OCI-LY7 (cell line): ENCODE results near the gene MRTFB. TPM values are rescaled to one million over a fixed set of nuclear protein-coding genes. Genes with fewer than 3 reads are reported as not detected.

ENCODE experiments used
- BruUV-seq: library from RNA; stranded (reverse); fragments of 400-500 nt; replicated peaks from 2 replicates; lab custom pipeline; 2021; lab: Mats Ljungman, UMichigan
- CTCF ChIA-PET: fragments of 300-600 bp; sonication (Branson Sonifier 250); formaldehyde crosslinking; loops from one replicate; lab custom pipeline; 2022; ENCODE audit warnings: antibody characterized with exemption; ENCODE audit not compliant: unreplicated experiment; lab: Charles Lee
- POLR2A ChIA-PET: fragments of 300-600 bp; sonication (Branson Sonifier 250); formaldehyde crosslinking; loops from one replicate; lab custom pipeline; 2022; ENCODE audit warnings: antibody characterized with exemption; lab: Charles Lee
- DNase-seq: peaks from one replicate; pipeline ENCODE4 v3.0.0-alpha.2; 2015; ENCODE audit warnings: low spot score
- H2AFZ ChIP-seq: fragments of 200-600 bp; sonication (generic), shearing (Covaris generic); 2 replicates; pipeline ENCODE4 v1.6.1; 2014; ENCODE audit warnings: mild to moderate bottlenecking, antibody characterized with exemption, low read length, moderate library complexity
- H3K27ac ChIP-seq: fragments of 200-600 bp; sonication (generic); 2 replicates; pipeline ENCODE4 v1.5.1; 2014; ENCODE audit warnings: mixed run types, low read depth, mild to moderate bottlenecking, moderate library complexity, low read length, inconsistent platforms; ENCODE audit not compliant: poor library complexity, severe bottlenecking
- H3K36me3 ChIP-seq: fragments of 200-600 bp; sonication (generic); 2 replicates; pipeline ENCODE4 v1.6.1; 2014; ENCODE audit warnings: mild to moderate bottlenecking, antibody characterized with exemption, low read length, moderate library complexity, mixed read lengths; ENCODE audit not compliant: insufficient read depth
- H3K4me1 ChIP-seq: fragments of 200-600 bp; sonication (generic); 2 replicates; pipeline ENCODE4 v1.5.1; 2014; ENCODE audit warnings: mild to moderate bottlenecking, low read length; ENCODE audit not compliant: insufficient read depth, poor library complexity, severe bottlenecking
- H3K4me2 ChIP-seq: fragments of 200-600 bp; sonication (generic); 2 replicates; pipeline ENCODE4 v1.6.1; 2014; ENCODE audit warnings: mild to moderate bottlenecking, low read length
- H3K4me3 ChIP-seq: fragments of 200-600 bp; sonication (generic); 2 replicates; pipeline ENCODE4 v1.5.1; 2014; ENCODE audit warnings: mild to moderate bottlenecking, low read depth, low read length; ENCODE audit not compliant: poor library complexity, severe bottlenecking
- H3K79me2 ChIP-seq: fragments of 200-600 bp; sonication (generic); 2 replicates; pipeline ENCODE4 v1.6.1; 2016; ENCODE audit warnings: low read depth, mild to moderate bottlenecking, low read length, moderate library complexity, mixed read lengths; ENCODE audit not compliant: insufficient read depth
- H3K9me2 ChIP-seq: fragments of 200-600 bp; sonication (generic); 2 replicates; pipeline ENCODE4 v1.6.1; 2016; ENCODE audit warnings: mild to moderate bottlenecking, low read length, mixed read lengths; ENCODE audit not compliant: insufficient read depth
- H3K9me3 ChIP-seq: fragments of 200-600 bp; sonication (generic); 2 replicates; pipeline ENCODE4 v1.6.1; 2014; ENCODE audit warnings: mild to moderate bottlenecking, mixed run types, low read length, mixed read lengths
- H4K20me1 ChIP-seq: fragments of 200-600 bp; sonication (generic); 2 replicates; pipeline ENCODE4 v1.6.1; 2014; ENCODE audit warnings: mild to moderate bottlenecking, antibody characterized with exemption, low read length, moderate library complexity, mixed read lengths; ENCODE audit not compliant: insufficient read depth
- EZH2phosphoT487 ChIP-seq: fragments of 200-600 bp; sonication (generic); IDR thresholded peaks from 2 replicates; pipeline ENCODE4 v1.6.1; 2018; ENCODE audit warnings: low read depth, borderline replicate concordance, mild to moderate bottlenecking, mixed run types, antibody characterized with exemption, low read length, moderate library complexity, mixed read lengths
- intact Hi-C: fragments of 100-400 bp; cut with micrococcal nuclease; formaldehyde crosslinking; loops from one replicate; pipeline ENCODE4 v1.10.0; 2022; ENCODE audit not compliant: unreplicated experiment
- total RNA-seq, 2 experiments: library from RNA; depleted of rRNA in 1 of 2; stranded (reverse); fragments of >200 nt in 1 of 2; shearing (Covaris generic) in 1 of 2; gene quantifications; 2 replicates each; pipeline ENCODE4 v1.2.3, GENCODE V29; 2014 to 2022
- TF ChIP-seq, protein P1 (sequence below): fragments of 200-600 bp; sonication (generic); conservative IDR thresholded peaks from 2 replicates; pipeline ENCODE4 v1.5.1; 2014; ENCODE audit warnings: mild to moderate bottlenecking, antibody characterized with exemption, low read length, moderate library complexity, mixed read lengths

MRTFB gene
- total RNA-seq, 2 experiments from 2014 or later: 8.5 to 21.4 TPM

- no peak overlapping the region for H3K4me3 ChIP-seq
- no TSS peak for BruUV-seq
- POLR2A ChIA-PET: no interaction called here
Observed at GRCh38 chr16:14129502-14129901, 58.4 kb downstream of the MRTFB start.

DNA sequence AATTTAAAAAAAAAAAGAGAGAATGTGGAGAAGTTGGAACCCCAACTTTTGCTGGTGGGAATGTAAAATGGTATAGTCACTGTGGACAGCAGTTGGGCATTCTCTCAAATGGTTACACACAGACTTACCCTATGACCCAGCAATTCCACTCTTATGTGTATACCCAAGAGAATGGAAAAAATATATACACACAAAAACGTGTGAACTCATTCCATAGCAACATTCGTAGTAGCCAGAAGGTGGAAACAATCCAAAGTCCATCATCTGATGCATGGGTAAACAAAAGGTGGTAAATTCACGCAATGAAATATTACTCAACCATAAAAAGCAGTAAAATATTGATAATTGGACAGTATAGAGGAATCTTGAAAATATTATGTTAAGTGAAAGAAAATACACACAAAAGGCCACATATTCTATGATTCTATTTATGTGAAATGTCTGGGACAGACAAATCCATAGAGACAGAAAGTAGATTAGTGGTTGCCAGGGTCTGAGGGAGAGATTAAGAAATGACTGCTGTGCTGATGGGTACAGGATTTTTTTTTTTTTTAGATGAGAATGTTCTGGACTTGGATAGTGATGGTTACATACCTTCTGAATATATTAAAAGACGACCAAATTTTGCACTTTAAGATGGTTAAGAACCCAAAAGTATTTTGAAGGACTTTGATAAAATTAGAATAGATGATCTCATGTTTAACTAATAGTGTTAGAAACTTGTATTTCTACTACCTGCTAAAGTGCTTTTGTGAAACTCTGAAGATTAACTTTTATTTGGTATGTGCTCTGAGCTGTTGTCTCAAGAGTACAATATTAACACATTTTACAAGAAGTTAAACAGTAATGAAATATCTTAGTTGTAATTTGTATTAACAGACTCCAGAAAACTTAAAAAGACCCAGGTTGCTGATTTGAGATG, 60.9 kb downstream of the MRTFB start:
- no peaks in the 10 kb centered on the region for H3K9me2 ChIP-seq
- CTCF ChIA-PET: no interaction called here
- H3K79me2 ChIP-seq: no peaks in the 10 kb centered on the region
- intact Hi-C loops: no loop called here
- H3K9me3 ChIP-seq: no peaks in the 10 kb centered on the region
- H2AFZ ChIP-seq: no peak overlapping the region
- no TSS peak for BruUV-seq
- no peaks in the 10 kb centered on the region for H4K20me1 ChIP-seq
- TF ChIP-seq, protein P1, sequence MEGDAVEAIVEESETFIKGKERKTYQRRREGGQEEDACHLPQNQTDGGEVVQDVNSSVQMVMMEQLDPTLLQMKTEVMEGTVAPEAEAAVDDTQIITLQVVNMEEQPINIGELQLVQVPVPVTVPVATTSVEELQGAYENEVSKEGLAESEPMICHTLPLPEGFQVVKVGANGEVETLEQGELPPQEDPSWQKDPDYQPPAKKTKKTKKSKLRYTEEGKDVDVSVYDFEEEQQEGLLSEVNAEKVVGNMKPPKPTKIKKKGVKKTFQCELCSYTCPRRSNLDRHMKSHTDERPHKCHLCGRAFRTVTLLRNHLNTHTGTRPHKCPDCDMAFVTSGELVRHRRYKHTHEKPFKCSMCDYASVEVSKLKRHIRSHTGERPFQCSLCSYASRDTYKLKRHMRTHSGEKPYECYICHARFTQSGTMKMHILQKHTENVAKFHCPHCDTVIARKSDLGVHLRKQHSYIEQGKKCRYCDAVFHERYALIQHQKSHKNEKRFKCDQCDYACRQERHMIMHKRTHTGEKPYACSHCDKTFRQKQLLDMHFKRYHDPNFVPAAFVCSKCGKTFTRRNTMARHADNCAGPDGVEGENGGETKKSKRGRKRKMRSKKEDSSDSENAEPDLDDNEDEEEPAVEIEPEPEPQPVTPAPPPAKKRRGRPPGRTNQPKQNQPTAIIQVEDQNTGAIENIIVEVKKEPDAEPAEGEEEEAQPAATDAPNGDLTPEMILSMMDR: no peak
- TF ChIP-seq EZH2phosphoT487: no peak
- no peak overlapping the region for H3K27ac ChIP-seq
- no peaks in the 10 kb centered on the region for H3K36me3 ChIP-seq
- no peak overlapping the region for H3K4me2 ChIP-seq
- no peaks in the 10 kb centered on the region for H3K4me1 ChIP-seq
- DNase-seq: no peak
- no peak overlapping the region for H3K4me3 ChIP-seq
- POLR2A ChIA-PET: no interaction called here

More at GRCh38 chr16:14129502-14129901, 58.4 kb downstream of the MRTFB start:
- CTCF ChIA-PET: no interaction called here
- no peak overlapping the region for H3K27ac ChIP-seq
- no peaks in the 10 kb centered on the region for H3K4me1 ChIP-seq
- TF ChIP-seq, protein P1: no peak
- no peak for TF ChIP-seq EZH2phosphoT487
- no peak overlapping the region for H2AFZ ChIP-seq
- no peaks in the 10 kb centered on the region for H3K9me2 ChIP-seq
- no peak overlapping the region for H3K4me2 ChIP-seq
- DNase-seq: no peak
- H3K9me3 ChIP-seq: no peaks in the 10 kb centered on the region
- no peaks in the 10 kb centered on the region for H4K20me1 ChIP-seq
- no peaks in the 10 kb centered on the region for H3K79me2 ChIP-seq
- H3K36me3 ChIP-seq: no peaks in the 10 kb centered on the region
- intact Hi-C loops: no loop called here

DNA sequence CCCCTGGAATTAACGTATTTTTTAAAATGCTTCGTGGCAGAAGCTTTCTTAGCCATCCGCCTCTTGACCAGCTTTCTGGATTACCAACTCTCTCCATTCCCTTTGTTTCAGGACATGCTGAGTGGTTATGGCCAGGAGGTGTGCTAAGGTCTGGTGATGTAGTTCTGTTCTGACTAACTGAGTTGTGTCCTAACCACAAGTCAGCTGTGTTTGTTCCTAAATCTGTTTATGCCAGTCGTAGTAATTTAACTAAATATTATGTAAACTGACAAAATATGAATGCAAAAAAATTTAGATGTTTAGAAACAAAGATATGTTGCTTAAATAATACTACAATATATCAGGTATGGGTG, 61.6 kb downstream of the MRTFB start:
- H3K9me3 ChIP-seq: no peaks in the 10 kb centered on the region
- no peaks in the 10 kb centered on the region for H4K20me1 ChIP-seq
- ChIA-PET POLR2A (no interaction called here), CTCF (no interaction called here)
- no TSS peak for BruUV-seq
- H3K4me3 ChIP-seq: no peak overlapping the region
- H3K4me1 ChIP-seq: no peaks in the 10 kb centered on the region
- no peak overlapping the region for H2AFZ ChIP-seq
- no peaks in the 10 kb centered on the region for H3K9me2 ChIP-seq
- H3K4me2 ChIP-seq: no peak overlapping the region
- DNase-seq: no peak
- no peaks in the 10 kb centered on the region for H3K36me3 ChIP-seq
- H3K79me2 ChIP-seq: no peaks in the 10 kb centered on the region
- intact Hi-C loops: no loop called here
- TF ChIP-seq, protein P1: no peak
- TF ChIP-seq EZH2phosphoT487: no peak
- no peak overlapping the region for H3K27ac ChIP-seq
